ENCODE data around the gene ANTKMT.

Gene ANTKMT

GRCh38 chr16:678858-679813, 41.8 kb upstream of the ANTKMT start:
- H3K4me1 ChIP-seq (ENCODE audit: insufficient read depth, poor library complexity, severe bottlenecking), result peaks cover 21% of the 10 kb centered on the region
- H3K9me3 ChIP-seq (ENCODE audit: severe bottlenecking), result no peaks in the 10 kb centered on the region
- H3K27ac ChIP-seq (ENCODE audit: poor library complexity, severe bottlenecking), result peak overlapping the region; percentile 72
- peaks cover 29% of the 10 kb centered on the region for H3K36me3 ChIP-seq (ENCODE audit: low read depth)
- TF ChIP-seq CTCF (IDR thresholded peaks at IDR 0.05; ENCODE audit: poor library complexity, severe bottlenecking), result no peak
- H3K4me3 ChIP-seq (ENCODE audit: severe bottlenecking), result peak overlapping the region; percentile 34
- ATAC-seq (ENCODE audit: low read depth) (no peak), DNase-seq (ENCODE audit: low spot score) (no peak)
- no peaks in the 10 kb centered on the region for H3K27me3 ChIP-seq (ENCODE audit: insufficient read depth, poor library complexity, severe bottlenecking)

GRCh38 chr16:679814-680624, 40.9 kb upstream of the ANTKMT start, which contains the start of gene STUB1:
STUB1 (plus strand) TSS chr16:680410; CDS start chr16:680526, 116 bp downstream.
- ATAC-seq (ENCODE audit: low read depth) (peak; percentile 17), DNase-seq (ENCODE audit: low spot score) (peak; percentile 92)
- peaks cover 27% of the 10 kb centered on the region for H3K36me3 ChIP-seq (ENCODE audit: low read depth)
- H3K4me1 ChIP-seq (ENCODE audit: insufficient read depth, poor library complexity, severe bottlenecking), result peaks cover 21% of the 10 kb centered on the region
- H3K9me3 ChIP-seq (ENCODE audit: severe bottlenecking), result no peaks in the 10 kb centered on the region
- no peak for TF ChIP-seq CTCF (IDR thresholded peaks at IDR 0.05; ENCODE audit: poor library complexity, severe bottlenecking)
- no peaks in the 10 kb centered on the region for H3K27me3 ChIP-seq (ENCODE audit: insufficient read depth, poor library complexity, severe bottlenecking)
- peak within 1 kb of the TSS; percentile 91 for H3K4me3 ChIP-seq (ENCODE audit: severe bottlenecking)
- peak within 1 kb of the TSS; percentile 72 for H3K27ac ChIP-seq (ENCODE audit: poor library complexity, severe bottlenecking)

GRCh38 chr16:680625-680945, 40.4 kb upstream of the ANTKMT start:
- ATAC-seq (ENCODE audit: low read depth), result no peak
- Histone ChIP-seq H3K4me1 (ENCODE audit: insufficient read depth, poor library complexity, severe bottlenecking) (peaks cover 21% of the 10 kb centered on the region), H3K27ac (ENCODE audit: poor library complexity, severe bottlenecking) (peak overlapping the region; percentile 72)

GRCh38 chr16:680967-681745, 39.8 kb upstream of the ANTKMT start:
- Histone ChIP-seq H3K4me1 (ENCODE audit: insufficient read depth, poor library complexity, severe bottlenecking) (peaks cover 21% of the 10 kb centered on the region), H3K9me3 (ENCODE audit: severe bottlenecking) (no peaks in the 10 kb centered on the region), H3K27ac (ENCODE audit: poor library complexity, severe bottlenecking) (peak overlapping the region; percentile 72), H3K36me3 (ENCODE audit: low read depth) (peaks cover 36% of the 10 kb centered on the region), H3K27me3 (ENCODE audit: insufficient read depth, poor library complexity, severe bottlenecking) (no peaks in the 10 kb centered on the region), H3K4me3 (ENCODE audit: severe bottlenecking) (peak overlapping the region; percentile 91)
- peak; percentile 27 for TF ChIP-seq CTCF (IDR thresholded peaks at IDR 0.05; ENCODE audit: poor library complexity, severe bottlenecking)
- DNase-seq (ENCODE audit: low spot score), result no peak
- ATAC-seq (ENCODE audit: low read depth), result no peak

More at GRCh38 chr16:680625-680945, 40.4 kb upstream of the ANTKMT start:
- Histone ChIP-seq H3K27me3 (ENCODE audit: insufficient read depth, poor library complexity, severe bottlenecking) (no peaks in the 10 kb centered on the region), H3K9me3 (ENCODE audit: severe bottlenecking) (no peaks in the 10 kb centered on the region), H3K36me3 (ENCODE audit: low read depth) (peaks cover 31% of the 10 kb centered on the region), H3K4me3 (ENCODE audit: severe bottlenecking) (peak overlapping the region; percentile 91)
- DNase-seq (ENCODE audit: low spot score), result no peak
- no peak for TF ChIP-seq CTCF (IDR thresholded peaks at IDR 0.05; ENCODE audit: poor library complexity, severe bottlenecking)

All from RWPE2 (cell line).